HAP-1 (cell line): ENCODE results near the gene ADCY5.

Experiments used
- DNase-seq, 2 experiments: peaks; one replicate each; pipeline ENCODE4 v3.0.0-alpha.2; 2016 to 2020; ENCODE audit warnings: low spot score in 2 of 2
- H3K27me3 ChIP-seq: fragments of 250-450 bp; sonication (Bioruptor Pico); 2 replicates; pipeline ENCODE4 v1.5.1; 2020; ENCODE audit warnings: low read depth, mild to moderate bottlenecking, moderate library complexity
- H3K36me3 ChIP-seq: fragments of 250-450 bp; sonication (Bioruptor Pico); replicated peaks from 2 replicates; pipeline ENCODE4 v1.5.1; 2020; ENCODE audit warnings: mild to moderate bottlenecking
- H3K4me1 ChIP-seq: fragments of 250-450 bp; sonication (Bioruptor Pico); 2 replicates; pipeline ENCODE4 v1.5.1; 2020; ENCODE audit warnings: mild to moderate bottlenecking
- H3K4me3 ChIP-seq: fragments of 250-450 bp; sonication (Bioruptor Pico); 2 replicates; pipeline ENCODE4 v1.5.1; 2020; ENCODE audit warnings: mild to moderate bottlenecking, moderate library complexity
- H3K9me3 ChIP-seq: fragments of 250-450 bp; sonication (Bioruptor Pico); 2 replicates; pipeline ENCODE4 v1.5.1; 2020; ENCODE audit warnings: mild to moderate bottlenecking, moderate library complexity
- in situ Hi-C: fragments of 300-500 bp; cut with MboI; formaldehyde crosslinking; loops from 3 replicates; pipeline ENCODE4 v1.14.3; 2020; ENCODE audit warnings: low sequenced_read_pairs, inconsistent platforms, mixed read lengths

ADCY5 gene

DNA sequence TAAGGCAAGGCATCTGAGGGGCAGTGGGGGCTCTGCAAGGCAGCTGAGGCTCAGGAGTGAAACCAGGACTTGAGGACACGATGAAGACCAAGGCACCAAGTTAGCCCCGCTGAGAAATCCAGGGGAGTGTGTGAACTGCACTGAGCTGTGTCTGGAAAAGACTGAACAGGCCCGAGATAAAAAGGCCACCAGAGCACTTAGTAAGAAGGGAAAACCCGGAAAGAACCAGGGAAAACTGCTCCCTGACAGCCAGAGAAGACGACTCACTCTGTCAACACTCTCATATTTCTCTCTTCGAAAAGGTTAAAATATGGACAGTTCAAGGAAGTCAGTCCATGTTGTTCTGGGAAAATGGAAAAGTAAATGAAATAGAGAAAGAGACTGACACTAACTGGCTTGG, 138.1 kb downstream of the ADCY5 start:
- H3K4me1 ChIP-seq, result no peaks in the 10 kb centered on the region
- in situ Hi-C loops, result no loop called here
- no peaks in the 10 kb centered on the region for H3K9me3 ChIP-seq
- no peak for DNase-seq
- no peaks in the 10 kb centered on the region for H3K27me3 ChIP-seq
- no peak overlapping the region for H3K4me3 ChIP-seq
- no peaks in the 10 kb centered on the region for H3K36me3 ChIP-seq

DNA sequence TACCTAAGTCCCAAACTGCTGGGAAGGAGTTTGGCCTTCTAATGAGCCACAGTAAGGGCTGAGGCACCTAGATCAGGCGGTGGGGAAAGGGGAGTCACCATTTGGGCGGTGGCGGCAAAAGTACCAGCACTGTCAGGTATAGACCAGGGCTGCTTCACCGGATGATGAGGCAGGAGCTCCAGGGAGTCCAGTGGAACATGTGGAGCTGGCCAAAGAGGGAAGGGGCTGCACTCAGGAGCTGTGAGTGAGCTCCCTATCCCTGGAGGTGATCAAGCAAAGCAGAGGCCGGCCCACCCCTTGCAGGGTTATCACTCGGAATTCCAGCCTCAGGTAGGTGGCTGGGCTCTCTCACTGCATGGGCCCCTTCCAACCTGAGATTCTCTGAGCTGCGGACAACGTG, 138.7 kb downstream of the ADCY5 start:
- no peak for DNase-seq
- H3K27me3 ChIP-seq, result no peaks in the 10 kb centered on the region
- in situ Hi-C loops, result no loop called here
- H3K4me3 ChIP-seq, result no peak overlapping the region
- no peaks in the 10 kb centered on the region for H3K36me3 ChIP-seq
- H3K9me3 ChIP-seq, result no peaks in the 10 kb centered on the region
- no peaks in the 10 kb centered on the region for H3K4me1 ChIP-seq

DNA sequence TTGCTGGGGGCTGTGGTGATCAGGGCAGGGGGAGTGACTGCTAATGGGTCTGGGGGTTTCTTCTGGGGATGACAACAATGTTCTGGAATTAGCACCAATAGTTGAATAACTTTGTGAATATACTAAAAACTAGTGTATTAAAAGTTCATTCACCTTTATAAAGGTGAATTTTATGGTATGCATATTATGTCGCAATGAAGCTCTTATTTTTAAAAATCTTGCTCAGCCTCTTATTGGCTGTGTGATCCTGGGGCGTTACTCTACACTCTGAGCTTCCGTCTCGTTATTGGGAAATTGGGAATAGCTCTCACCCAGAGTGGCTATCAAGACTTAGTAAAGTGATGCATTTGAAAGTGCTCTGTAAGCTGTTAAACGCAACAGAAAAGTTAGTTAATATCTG, 141.8 kb downstream of the ADCY5 start:
- no peaks in the 10 kb centered on the region for H3K27me3 ChIP-seq
- DNase-seq, result no peak
- H3K4me3 ChIP-seq, result no peak overlapping the region
- no peaks in the 10 kb centered on the region for H3K4me1 ChIP-seq
- no peaks in the 10 kb centered on the region for H3K36me3 ChIP-seq
- in situ Hi-C loops, result no loop called here
- no peaks in the 10 kb centered on the region for H3K9me3 ChIP-seq

DNA sequence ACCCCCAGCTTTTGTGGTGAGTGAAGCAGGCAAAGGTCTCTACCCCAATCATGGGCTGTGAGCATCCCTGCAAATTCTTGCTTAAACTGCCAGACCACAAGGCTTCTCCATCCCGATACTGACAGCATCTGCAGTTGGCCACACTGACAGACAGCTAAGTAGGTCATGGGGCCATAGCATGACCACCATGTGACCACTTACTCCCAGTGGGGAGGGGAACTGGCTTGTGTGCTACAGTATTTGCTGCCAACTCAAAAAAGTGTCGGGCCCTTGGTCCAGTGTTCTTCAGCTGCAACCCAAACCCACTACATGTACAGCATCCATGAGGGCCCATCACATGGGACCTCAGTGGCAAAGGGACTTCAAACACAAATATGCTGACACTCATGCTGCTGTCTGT, 143.7 kb downstream of the ADCY5 start:
- Histone ChIP-seq H3K4me1 (no peaks in the 10 kb centered on the region), H3K36me3 (no peaks in the 10 kb centered on the region), H3K27me3 (no peaks in the 10 kb centered on the region), H3K4me3 (no peak overlapping the region), H3K9me3 (no peaks in the 10 kb centered on the region)
- in situ Hi-C loops, result no loop called here
- no peak for DNase-seq

DNA sequence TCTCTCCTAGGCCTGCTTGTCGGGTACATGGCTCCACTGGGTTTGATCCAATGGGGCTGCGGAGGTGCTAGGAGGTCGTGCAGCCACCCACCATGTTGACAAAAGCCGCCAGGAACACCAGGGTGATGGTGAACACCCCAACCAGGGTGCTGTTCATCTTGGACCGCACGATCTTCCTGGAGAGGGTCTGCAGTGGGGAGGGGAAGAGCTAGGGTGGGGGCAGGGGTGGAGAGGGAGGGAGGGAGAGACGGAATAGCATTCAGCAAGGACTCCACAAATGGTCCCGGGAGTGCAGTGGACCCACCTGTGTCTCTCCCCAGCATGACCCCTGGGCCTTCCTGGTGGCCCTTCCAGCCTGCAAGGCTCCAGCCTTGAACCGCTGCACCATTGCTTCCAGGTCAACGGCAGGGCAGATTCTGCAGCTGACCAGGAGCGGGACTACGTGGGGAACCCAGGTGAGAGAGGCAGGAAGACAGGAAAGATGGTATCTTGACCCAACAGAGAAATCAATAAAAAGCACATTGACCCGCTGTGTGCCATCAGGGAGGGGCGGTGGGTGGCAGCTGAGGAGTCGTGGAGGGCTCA, 144.8 kb downstream of the ADCY5 start:
- H3K4me1 ChIP-seq, result no peaks in the 10 kb centered on the region
- no peaks in the 10 kb centered on the region for H3K36me3 ChIP-seq
- H3K4me3 ChIP-seq, result no peak overlapping the region
- in situ Hi-C loops, result no loop called here
- no peaks in the 10 kb centered on the region for H3K9me3 ChIP-seq
- H3K27me3 ChIP-seq, result no peaks in the 10 kb centered on the region
- no peak for DNase-seq

DNA sequence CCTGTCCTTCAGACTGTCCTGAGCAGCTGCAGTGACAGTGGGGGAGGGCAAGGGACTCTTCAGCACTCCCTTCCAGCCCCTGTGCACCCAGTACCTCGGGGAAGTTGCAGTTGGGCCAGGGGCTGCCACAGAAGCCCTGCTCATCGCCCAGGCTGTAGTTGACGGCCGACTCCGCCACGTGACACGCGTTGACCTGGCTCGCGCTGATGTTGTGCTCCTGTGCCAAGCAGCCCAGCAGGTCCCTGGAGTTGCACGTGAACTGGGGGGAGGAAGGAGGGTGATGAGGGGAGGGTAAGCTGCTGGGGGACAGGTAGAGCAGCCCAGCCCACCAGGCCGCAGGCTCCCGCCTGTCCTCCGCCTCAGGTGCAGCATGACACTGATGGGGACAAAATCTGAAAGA, 145.9 kb downstream of the ADCY5 start:
- no peaks in the 10 kb centered on the region for H3K9me3 ChIP-seq
- no peaks in the 10 kb centered on the region for H3K27me3 ChIP-seq
- no peaks in the 10 kb centered on the region for H3K4me1 ChIP-seq
- H3K36me3 ChIP-seq, result no peaks in the 10 kb centered on the region
- DNase-seq, result no peak
- H3K4me3 ChIP-seq, result no peak overlapping the region
- in situ Hi-C loops, result no loop called here

DNA sequence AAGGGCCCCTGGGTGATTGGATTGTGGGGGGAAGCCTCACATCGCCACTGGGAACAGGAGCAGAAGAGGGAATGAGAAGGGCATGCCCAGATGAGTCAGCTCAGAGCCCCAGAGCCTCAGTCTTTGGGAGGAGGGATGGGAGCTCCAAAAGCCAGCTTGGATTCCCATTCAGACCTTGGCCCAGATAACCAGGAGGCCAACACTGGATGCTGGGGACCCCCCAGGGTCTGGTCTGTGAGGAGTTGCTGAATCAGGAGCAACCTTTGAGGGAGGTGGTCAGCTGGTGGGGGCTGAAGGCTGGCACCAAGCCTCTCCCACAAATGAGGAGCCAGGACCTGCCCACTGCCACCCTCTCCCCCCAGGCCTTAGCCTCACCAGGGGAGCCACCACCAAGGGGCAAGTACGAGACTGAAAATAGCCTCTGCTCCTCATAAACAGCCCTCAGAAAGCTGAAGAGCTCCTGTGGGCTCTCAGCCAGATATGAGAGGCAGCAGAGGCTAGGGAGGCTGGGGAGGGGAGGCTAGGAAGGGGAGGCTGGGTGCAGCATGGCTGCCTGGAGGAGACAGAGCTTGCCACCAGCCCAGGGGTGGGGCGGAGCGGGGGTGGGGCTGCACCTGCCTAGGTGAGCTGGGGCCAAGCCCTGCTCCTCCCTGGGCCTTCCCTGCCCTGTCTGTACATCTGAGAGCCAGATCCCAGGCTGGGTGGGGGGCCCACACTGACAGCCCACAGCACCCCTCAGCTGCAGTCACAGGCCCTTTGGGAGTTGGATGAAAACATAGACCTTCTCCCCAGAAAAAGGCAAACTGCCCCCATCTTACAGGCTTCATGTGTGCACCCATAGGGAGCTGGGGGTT, 147.3 kb downstream of the ADCY5 start:
- in situ Hi-C loops, result no loop called here
- DNase-seq, result no peak
- Histone ChIP-seq H3K9me3 (no peaks in the 10 kb centered on the region), H3K36me3 (no peaks in the 10 kb centered on the region), H3K4me3 (no peak overlapping the region), H3K27me3 (no peaks in the 10 kb centered on the region), H3K4me1 (no peaks in the 10 kb centered on the region)

DNA sequence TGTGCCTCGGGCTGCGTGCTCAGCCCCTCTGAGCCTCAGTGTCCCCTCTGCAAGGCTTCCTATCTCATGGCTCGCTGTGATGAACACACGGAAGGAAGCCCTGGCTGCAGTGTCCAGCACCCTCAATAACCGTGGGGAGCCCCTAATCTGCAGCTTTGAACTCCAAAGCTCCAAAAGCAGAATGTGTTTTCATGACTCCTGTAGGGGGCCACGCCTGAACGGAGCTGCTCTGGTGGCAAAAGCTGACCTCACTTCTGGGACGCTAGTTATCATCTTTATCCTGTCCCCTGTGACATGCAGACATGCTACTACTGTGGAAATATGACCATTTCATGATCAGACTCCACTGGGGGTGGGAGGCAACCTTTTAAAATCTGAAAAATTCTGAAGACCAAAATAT, 148.3 kb downstream of the ADCY5 start:
- H3K4me3 ChIP-seq, result no peak overlapping the region
- no peak for DNase-seq
- H3K27me3 ChIP-seq, result no peaks in the 10 kb centered on the region
- no peaks in the 10 kb centered on the region for H3K4me1 ChIP-seq
- in situ Hi-C loops, result no loop called here
- H3K9me3 ChIP-seq, result no peaks in the 10 kb centered on the region
- H3K36me3 ChIP-seq, result no peaks in the 10 kb centered on the region

DNA sequence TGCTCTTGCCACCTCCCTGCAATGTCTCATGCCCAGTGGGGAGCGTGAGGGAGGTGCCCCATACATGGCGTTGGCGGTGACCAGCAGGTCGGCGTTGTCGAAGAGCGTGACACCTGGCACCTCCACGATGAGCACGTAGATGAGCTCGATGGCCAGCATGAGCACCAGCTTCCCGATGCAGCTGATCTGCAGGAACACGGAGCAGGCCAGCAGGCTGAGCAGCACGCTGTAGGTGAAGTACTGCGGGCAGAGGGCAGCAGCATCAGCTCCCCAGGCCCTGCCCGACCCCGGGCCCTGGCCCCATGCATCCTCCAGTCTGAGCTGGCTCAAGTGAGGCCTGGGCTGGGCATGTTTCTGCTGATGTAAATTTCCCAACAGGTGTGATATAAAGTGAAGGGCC, 148.8 kb downstream of the ADCY5 start:
- no peaks in the 10 kb centered on the region for H3K4me1 ChIP-seq
- in situ Hi-C loops, result no loop called here
- no peaks in the 10 kb centered on the region for H3K36me3 ChIP-seq
- no peaks in the 10 kb centered on the region for H3K27me3 ChIP-seq
- H3K4me3 ChIP-seq, result no peak overlapping the region
- DNase-seq, result no peak
- no peaks in the 10 kb centered on the region for H3K9me3 ChIP-seq

DNA sequence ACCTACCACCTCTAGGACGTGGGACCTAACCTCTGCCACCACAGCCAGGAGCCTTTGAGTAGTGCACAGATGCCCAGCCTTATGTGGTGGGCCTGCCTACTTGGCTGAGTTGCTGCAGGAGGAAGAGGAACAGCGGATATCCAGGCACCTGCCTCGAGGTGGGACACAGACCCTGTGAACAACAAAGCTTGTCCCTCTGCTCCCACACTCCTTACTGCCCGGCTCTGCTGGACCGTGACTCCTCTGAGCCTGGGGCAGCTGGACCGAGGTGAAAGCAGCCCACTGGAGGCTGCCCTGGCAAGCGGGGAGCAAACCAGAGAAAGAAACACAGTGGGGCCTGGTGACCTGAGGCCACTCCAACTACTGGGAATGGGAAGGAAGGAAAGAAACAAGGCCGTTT, 149.3 kb downstream of the ADCY5 start:
- no peak for DNase-seq
- H3K4me1 ChIP-seq, result no peaks in the 10 kb centered on the region

DNA sequence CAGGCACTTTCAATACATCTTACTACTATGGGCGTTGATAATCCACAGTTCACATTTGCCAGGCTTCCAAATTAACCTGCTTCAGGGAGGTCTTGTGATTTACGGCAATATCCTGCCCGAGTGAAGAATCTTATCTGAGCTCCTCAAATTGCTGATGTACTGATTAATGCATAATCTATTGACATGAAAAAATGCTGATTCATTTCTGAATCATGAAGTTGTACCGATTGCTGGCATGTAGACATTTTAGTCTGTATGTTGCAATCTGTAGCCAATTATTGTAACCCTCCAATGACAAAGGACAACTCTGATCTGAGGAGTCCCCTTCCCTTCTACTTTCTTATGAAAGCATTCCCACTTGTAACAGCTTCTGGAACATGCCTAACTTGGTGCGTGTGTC, 150.0 kb downstream of the ADCY5 start:
- Histone ChIP-seq H3K36me3 (no peaks in the 10 kb centered on the region), H3K4me3 (no peak overlapping the region), H3K4me1 (no peaks in the 10 kb centered on the region), H3K27me3 (no peaks in the 10 kb centered on the region), H3K9me3 (no peaks in the 10 kb centered on the region)
- DNase-seq, result no peak
- in situ Hi-C loops, result no loop called here

More for the DNA sequence above, 149.3 kb downstream of the ADCY5 start:
- no peaks in the 10 kb centered on the region for H3K27me3 ChIP-seq
- H3K4me3 ChIP-seq, result no peak overlapping the region
- H3K9me3 ChIP-seq, result no peaks in the 10 kb centered on the region
- H3K36me3 ChIP-seq, result no peaks in the 10 kb centered on the region
- in situ Hi-C loops, result no loop called here

DNA sequence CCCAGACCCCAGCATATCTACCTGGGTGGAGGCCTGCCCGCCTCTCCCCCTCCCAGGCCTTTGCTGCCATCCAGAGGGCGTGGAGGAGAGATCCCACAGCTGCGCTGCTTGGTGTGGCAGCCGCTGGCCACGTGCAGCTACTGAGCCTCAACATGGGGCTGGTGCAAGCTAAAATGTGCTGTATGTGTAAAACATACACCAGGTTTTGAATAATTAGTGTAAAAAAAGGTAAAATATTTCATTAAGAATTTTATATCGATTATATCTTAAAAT, 151.3 kb downstream of the ADCY5 start:
- in situ Hi-C loops, result no loop called here
- Histone ChIP-seq H3K4me1 (no peaks in the 10 kb centered on the region), H3K9me3 (no peaks in the 10 kb centered on the region), H3K4me3 (no peak overlapping the region), H3K27me3 (0 out of 2 replicates have a peak, but pooled peaks cover 3% of the 10 kb centered on the region), H3K36me3 (no peaks in the 10 kb centered on the region)
- DNase-seq, result no peak

DNA sequence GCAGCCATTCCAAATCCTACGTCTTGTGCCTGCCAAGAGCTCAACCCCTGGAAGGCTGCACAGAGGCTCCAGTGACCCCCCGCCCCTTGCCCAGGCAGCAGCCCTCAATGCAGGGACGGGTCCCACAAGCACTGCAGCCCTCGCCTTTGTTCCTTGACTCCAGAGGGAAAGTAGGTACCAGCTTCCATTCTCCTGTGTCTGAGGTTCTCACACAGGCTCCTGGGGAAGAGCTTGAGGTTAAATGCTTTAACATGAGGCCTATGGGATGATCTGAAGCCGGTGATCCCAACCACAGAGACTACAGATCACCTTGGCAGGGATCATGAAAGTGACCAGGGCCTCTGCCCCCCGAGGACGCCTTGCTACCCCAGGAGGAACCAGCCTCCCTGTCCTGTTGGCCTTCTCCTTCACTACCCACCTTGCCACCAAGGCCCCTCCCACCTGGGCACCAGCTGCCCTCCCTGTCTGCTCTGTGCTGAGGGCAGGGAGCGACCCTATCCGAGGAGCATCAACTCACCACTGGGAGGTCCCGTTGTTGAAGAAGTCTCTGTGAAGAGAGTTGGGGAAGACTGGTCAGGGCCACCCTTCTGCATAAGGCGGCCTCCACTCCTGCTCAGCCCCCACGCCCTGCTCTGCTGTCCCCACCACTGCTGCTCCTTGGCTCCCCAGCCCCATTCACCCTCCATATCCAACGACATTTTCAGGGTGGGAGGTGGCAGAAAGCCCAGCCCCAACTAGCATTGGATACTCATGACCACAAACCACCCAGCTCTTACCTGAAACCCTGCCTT, 151.9 kb downstream of the ADCY5 start:
- H3K4me3 ChIP-seq, result no peak overlapping the region
- no peak for DNase-seq
- H3K36me3 ChIP-seq, result no peaks in the 10 kb centered on the region
- in situ Hi-C loops, result no loop called here
- H3K9me3 ChIP-seq, result no peaks in the 10 kb centered on the region
- H3K27me3 ChIP-seq, result 0 out of 2 replicates have a peak, but pooled peaks cover 3% of the 10 kb centered on the region
- no peaks in the 10 kb centered on the region for H3K4me1 ChIP-seq

DNA sequence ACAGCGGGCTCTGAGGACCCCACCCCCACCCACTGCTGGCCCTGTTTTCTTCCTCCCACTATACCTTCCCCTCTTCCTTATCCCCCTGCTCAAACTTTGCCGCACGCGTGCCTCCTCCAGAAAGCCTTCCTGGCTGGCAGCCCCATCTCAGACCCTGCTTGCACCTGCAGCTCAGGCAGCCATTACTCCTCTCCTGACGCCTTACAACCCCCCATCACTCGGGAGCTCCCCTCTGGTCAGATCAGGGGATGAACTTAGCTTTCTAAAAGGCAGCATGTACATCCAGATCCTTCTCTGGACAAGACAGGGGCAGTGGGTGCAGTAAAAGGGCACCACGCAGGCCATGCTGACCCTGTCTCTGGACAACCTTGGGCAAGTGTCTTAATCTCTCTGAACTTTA, 152.6 kb downstream of the ADCY5 start:
- H3K9me3 ChIP-seq, result no peaks in the 10 kb centered on the region
- in situ Hi-C loops, result no loop called here
- no peak overlapping the region for H3K4me3 ChIP-seq
- 0 out of 2 replicates have a peak, but pooled peaks cover 3% of the 10 kb centered on the region for H3K27me3 ChIP-seq
- H3K36me3 ChIP-seq, result no peaks in the 10 kb centered on the region
- H3K4me1 ChIP-seq, result no peaks in the 10 kb centered on the region
- DNase-seq, result no peak
